ENCODE data around the gene PRSS21. TPM values are rescaled to one million over a fixed set of nuclear protein-coding genes. Genes with fewer than 3 reads are reported as not detected.

Gene PRSS21
- total and polyA plus RNA-seq, 4 donors: 0.18 to 1.0 (median 0.26) TPM; not detected in 1

DNA sequence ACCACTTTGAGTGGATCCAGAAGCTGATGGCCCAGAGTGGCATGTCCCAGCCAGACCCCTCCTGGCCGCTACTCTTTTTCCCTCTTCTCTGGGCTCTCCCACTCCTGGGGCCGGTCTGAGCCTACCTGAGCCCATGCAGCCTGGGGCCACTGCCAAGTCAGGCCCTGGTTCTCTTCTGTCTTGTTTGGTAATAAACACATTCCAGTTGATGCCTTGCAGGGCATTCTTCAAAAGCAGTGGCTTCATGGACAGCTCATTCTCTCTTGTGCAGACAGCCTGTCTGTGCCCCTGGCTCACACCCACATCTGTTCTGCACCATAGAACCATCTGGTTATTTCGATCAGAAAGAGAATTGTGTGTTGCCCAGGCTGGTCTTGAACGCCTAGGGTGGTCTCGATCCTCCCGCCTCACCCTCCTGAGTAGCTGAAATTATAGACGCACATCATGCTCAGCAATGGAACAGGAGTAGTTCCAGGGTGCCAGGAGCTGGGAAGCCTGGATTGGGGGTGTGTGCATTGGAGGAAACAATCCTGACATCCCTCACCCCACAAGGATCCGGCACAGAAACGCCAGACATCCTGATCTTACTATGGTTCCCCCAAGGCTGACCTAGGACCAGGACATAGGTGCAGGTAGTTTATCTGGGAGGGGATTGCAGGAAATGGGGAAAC is 4.6 kb downstream of the PRSS21 start (continued):
- TF ChIP-seq, protein P1, sequence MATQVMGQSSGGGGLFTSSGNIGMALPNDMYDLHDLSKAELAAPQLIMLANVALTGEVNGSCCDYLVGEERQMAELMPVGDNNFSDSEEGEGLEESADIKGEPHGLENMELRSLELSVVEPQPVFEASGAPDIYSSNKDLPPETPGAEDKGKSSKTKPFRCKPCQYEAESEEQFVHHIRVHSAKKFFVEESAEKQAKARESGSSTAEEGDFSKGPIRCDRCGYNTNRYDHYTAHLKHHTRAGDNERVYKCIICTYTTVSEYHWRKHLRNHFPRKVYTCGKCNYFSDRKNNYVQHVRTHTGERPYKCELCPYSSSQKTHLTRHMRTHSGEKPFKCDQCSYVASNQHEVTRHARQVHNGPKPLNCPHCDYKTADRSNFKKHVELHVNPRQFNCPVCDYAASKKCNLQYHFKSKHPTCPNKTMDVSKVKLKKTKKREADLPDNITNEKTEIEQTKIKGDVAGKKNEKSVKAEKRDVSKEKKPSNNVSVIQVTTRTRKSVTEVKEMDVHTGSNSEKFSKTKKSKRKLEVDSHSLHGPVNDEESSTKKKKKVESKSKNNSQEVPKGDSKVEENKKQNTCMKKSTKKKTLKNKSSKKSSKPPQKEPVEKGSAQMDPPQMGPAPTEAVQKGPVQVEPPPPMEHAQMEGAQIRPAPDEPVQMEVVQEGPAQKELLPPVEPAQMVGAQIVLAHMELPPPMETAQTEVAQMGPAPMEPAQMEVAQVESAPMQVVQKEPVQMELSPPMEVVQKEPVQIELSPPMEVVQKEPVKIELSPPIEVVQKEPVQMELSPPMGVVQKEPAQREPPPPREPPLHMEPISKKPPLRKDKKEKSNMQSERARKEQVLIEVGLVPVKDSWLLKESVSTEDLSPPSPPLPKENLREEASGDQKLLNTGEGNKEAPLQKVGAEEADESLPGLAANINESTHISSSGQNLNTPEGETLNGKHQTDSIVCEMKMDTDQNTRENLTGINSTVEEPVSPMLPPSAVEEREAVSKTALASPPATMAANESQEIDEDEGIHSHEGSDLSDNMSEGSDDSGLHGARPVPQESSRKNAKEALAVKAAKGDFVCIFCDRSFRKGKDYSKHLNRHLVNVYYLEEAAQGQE (IDR thresholded peaks at IDR 0.05): no peak
- TF ChIP-seq SP1 (IDR thresholded peaks at IDR 0.05) (no peak), RAD21 (IDR thresholded peaks at IDR 0.05) (no peak), HNF4G (IDR thresholded peaks at IDR 0.05) (no peak), HNF4A (conservative IDR thresholded peaks at IDR 0.05) (no peak), GABPA (IDR thresholded peaks at IDR 0.05 in 1 of 2, conservative IDR thresholded peaks at IDR 0.05 in 1 of 2) (no peak)
- TF ChIP-seq, protein P2, sequence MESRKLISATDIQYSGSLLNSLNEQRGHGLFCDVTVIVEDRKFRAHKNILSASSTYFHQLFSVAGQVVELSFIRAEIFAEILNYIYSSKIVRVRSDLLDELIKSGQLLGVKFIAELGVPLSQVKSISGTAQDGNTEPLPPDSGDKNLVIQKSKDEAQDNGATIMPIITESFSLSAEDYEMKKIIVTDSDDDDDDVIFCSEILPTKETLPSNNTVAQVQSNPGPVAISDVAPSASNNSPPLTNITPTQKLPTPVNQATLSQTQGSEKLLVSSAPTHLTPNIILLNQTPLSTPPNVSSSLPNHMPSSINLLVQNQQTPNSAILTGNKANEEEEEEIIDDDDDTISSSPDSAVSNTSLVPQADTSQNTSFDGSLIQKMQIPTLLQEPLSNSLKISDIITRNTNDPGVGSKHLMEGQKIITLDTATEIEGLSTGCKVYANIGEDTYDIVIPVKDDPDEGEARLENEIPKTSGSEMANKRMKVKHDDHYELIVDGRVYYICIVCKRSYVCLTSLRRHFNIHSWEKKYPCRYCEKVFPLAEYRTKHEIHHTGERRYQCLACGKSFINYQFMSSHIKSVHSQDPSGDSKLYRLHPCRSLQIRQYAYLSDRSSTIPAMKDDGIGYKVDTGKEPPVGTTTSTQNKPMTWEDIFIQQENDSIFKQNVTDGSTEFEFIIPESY (IDR thresholded peaks at IDR 0.05): no peak
- TF ChIP-seq, protein P3, sequence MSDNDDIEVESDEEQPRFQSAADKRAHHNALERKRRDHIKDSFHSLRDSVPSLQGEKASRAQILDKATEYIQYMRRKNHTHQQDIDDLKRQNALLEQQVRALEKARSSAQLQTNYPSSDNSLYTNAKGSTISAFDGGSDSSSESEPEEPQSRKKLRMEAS (IDR thresholded peaks at IDR 0.05): no peak

DNA sequence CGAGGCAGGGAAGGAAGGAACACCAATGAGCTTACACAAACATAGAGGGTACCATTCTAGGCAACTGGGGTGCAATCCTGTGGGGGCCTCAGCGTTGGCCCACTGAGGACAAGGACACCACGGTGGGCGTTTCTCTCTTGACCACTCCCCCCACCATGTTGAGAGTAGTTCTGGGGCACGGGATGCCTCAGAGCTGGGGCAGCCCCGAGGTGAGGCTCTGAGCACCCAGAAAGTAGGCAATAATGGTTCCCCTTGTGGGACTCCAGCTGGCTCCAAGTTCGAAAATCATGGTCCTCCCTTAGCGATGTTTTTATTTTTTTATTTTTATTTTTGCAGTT is 5.1 kb downstream of the PRSS21 start:
- TF ChIP-seq NR2F2 (IDR thresholded peaks at IDR 0.05): no peak
- no peak for TF ChIP-seq RAD21 (IDR thresholded peaks at IDR 0.05)
- TF ChIP-seq, protein P2 (IDR thresholded peaks at IDR 0.05): no peak
- no peak for TF ChIP-seq FOXA1 (IDR thresholded peaks at IDR 0.05)
- TF ChIP-seq GABPA (IDR thresholded peaks at IDR 0.05 in 1 of 2, conservative IDR thresholded peaks at IDR 0.05 in 1 of 2): no peak
- TF ChIP-seq, protein P1 (IDR thresholded peaks at IDR 0.05): no peak
- TF ChIP-seq FOXA2 (IDR thresholded peaks at IDR 0.05): no peak
- TF ChIP-seq, protein P4, sequence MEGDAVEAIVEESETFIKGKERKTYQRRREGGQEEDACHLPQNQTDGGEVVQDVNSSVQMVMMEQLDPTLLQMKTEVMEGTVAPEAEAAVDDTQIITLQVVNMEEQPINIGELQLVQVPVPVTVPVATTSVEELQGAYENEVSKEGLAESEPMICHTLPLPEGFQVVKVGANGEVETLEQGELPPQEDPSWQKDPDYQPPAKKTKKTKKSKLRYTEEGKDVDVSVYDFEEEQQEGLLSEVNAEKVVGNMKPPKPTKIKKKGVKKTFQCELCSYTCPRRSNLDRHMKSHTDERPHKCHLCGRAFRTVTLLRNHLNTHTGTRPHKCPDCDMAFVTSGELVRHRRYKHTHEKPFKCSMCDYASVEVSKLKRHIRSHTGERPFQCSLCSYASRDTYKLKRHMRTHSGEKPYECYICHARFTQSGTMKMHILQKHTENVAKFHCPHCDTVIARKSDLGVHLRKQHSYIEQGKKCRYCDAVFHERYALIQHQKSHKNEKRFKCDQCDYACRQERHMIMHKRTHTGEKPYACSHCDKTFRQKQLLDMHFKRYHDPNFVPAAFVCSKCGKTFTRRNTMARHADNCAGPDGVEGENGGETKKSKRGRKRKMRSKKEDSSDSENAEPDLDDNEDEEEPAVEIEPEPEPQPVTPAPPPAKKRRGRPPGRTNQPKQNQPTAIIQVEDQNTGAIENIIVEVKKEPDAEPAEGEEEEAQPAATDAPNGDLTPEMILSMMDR (IDR thresholded peaks at IDR 0.05; ENCODE audit: low read depth, low read length, missing input control): no peak
- no peak for TF ChIP-seq SP1 (IDR thresholded peaks at IDR 0.05)
- TF ChIP-seq YY1 (IDR thresholded peaks at IDR 0.05): no peak
- TF ChIP-seq, protein P5, sequence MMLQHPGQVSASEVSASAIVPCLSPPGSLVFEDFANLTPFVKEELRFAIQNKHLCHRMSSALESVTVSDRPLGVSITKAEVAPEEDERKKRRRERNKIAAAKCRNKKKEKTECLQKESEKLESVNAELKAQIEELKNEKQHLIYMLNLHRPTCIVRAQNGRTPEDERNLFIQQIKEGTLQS (IDR thresholded peaks at IDR 0.05): no peak
- TF ChIP-seq TAF1 (conservative IDR thresholded peaks at IDR 0.05): no peak
- TF ChIP-seq, protein P3 (IDR thresholded peaks at IDR 0.05): no peak
- no peak for TF ChIP-seq EGR1 (IDR thresholded peaks at IDR 0.05; ENCODE audit: low read depth in 2 of 2)
- TF ChIP-seq JUND (IDR thresholded peaks at IDR 0.05): no peak
- no peak for TF ChIP-seq HNF4G (IDR thresholded peaks at IDR 0.05)
- TF ChIP-seq HNF4A (conservative IDR thresholded peaks at IDR 0.05): no peak
- H3K9me3 ChIP-seq (ENCODE audit: control insufficient read depth in 4 of 4, low read length in 3 of 4): no peaks in the 10 kb centered on the region
- H3K9ac ChIP-seq (ENCODE audit: low read depth in 1 of 2, low read length in 2 of 2): no peak overlapping the region
- DNase-seq (ENCODE audit: low spot score): no peak
- no peak overlapping the region for H3K4me3 ChIP-seq (ENCODE audit: low read depth in 1 of 3, low read length in 3 of 3)
- H3K27ac ChIP-seq (ENCODE audit: low read depth in 1 of 2, low read length in 2 of 2): no peak overlapping the region
- H3K27me3 ChIP-seq (ENCODE audit: control insufficient read depth in 4 of 4, insufficient read depth in 4 of 4, low read length in 3 of 4): peaks cover 0 to 3% (median 0%) of the 10 kb centered on the region in 4 donors
- WGBS: 67% methylated on average over 8 of the region's 8 CpGs
- H3K36me3 ChIP-seq (ENCODE audit: control insufficient read depth in 4 of 4, insufficient read depth in 3 of 4, low read depth in 1 of 4, low read length in 3 of 4): no peaks in the 10 kb centered on the region
- H3K4me1 ChIP-seq (ENCODE audit: control insufficient read depth in 4 of 4, insufficient read depth in 4 of 4, low read length in 3 of 4): no peaks in the 10 kb centered on the region

Data from liver (tissue), 9 donors.